GM19467 (cell line): ENCODE measurements around the gene ZNF860.

Experiments used
- ATAC-seq: cut with Tn5 transposase; IDR thresholded peaks from one replicate; pipeline ENCODE4 v1.9.1; 2021; ENCODE audit warnings: mild to moderate bottlenecking, moderate library complexity; ENCODE audit not compliant: unreplicated experiment

The ZNF860 gene

GRCh38 chr3:31981206-31982181 is at the start of gene ZNF860, which contains the start of gene OSBPL10:
TSS of gene ZNF860 (plus strand) at chr3:31981750. CDS start at chr3:31989080, 7,330 bp downstream.
TSS of gene OSBPL10 (minus strand) at chr3:31981262. CDS start at chr3:31981179, 83 bp downstream.
- ATAC-seq = peak; percentile 27

- no peak for ATAC-seq
Measured at GRCh38 chr3:31932990-31933389, 48.6 kb upstream of the ZNF860 start.

GRCh38 chr3:31934018-31934417 is 47.5 kb upstream of the ZNF860 start:
- no peak for ATAC-seq

- no peak for ATAC-seq
Measured at GRCh38 chr3:31934866-31935265, 46.7 kb upstream of the ZNF860 start.

GRCh38 chr3:31936420-31937060 is 45.0 kb upstream of the ZNF860 start:
- ATAC-seq = no peak

- ATAC-seq = no peak
Measured at GRCh38 chr3:31937225-31937624, 44.3 kb upstream of the ZNF860 start.

- ATAC-seq = no peak
Measured at GRCh38 chr3:31942446-31942845, 39.1 kb upstream of the ZNF860 start.

GRCh38 chr3:31943041-31943440 is 38.5 kb upstream of the ZNF860 start:
- no peak for ATAC-seq

- no peak for ATAC-seq
Measured at GRCh38 chr3:31945738-31946052, 35.9 kb upstream of the ZNF860 start.

GRCh38 chr3:31946484-31947081 is 35.0 kb upstream of the ZNF860 start:
- no peak for ATAC-seq

- ATAC-seq = no peak
Measured at GRCh38 chr3:31947162-31947561, 34.4 kb upstream of the ZNF860 start.

GRCh38 chr3:31947671-31948091 is 33.9 kb upstream of the ZNF860 start:
- no peak for ATAC-seq

GRCh38 chr3:31948280-31948679 is 33.3 kb upstream of the ZNF860 start:
- no peak for ATAC-seq

GRCh38 chr3:31952205-31952604 is 29.3 kb upstream of the ZNF860 start:
- ATAC-seq = peak; percentile 91

GRCh38 chr3:31953091-31953490 is 28.5 kb upstream of the ZNF860 start:
- ATAC-seq = no peak

- no peak for ATAC-seq
Measured at GRCh38 chr3:31953636-31954035, 27.9 kb upstream of the ZNF860 start.

- ATAC-seq = no peak
Measured at GRCh38 chr3:31955581-31955980, 26.0 kb upstream of the ZNF860 start.

GRCh38 chr3:31957106-31957505 is 24.4 kb upstream of the ZNF860 start:
- no peak for ATAC-seq

- ATAC-seq = no peak
Measured at GRCh38 chr3:31958701-31959152, 22.8 kb upstream of the ZNF860 start.

GRCh38 chr3:31959251-31959650 is 22.3 kb upstream of the ZNF860 start:
- no peak for ATAC-seq

GRCh38 chr3:31959951-31960792 is 21.4 kb upstream of the ZNF860 start:
- ATAC-seq = peak; percentile 35
